DND-41 (cell line): ENCODE results near the gene IGSF21.

ENCODE experiments used
- ATAC-seq: fragments of 200-7000 bp; cut with Tn5 transposase; 3 replicates; pipeline ENCODE4 v1.9.1; 2021; ENCODE audit warnings: low read depth; ENCODE audit not compliant: insufficient read depth
- DNase-seq: peaks from one replicate; pipeline ENCODE4 v3.0.0-alpha.2; 2020
- H2AFZ ChIP-seq: 2 replicates; pipeline ENCODE4 v1.6.0; 2012; ENCODE audit warnings: low read depth, low read length
- H3K27ac ChIP-seq: 2 replicates; pipeline ENCODE4 v1.5.1; 2012; ENCODE audit warnings: low read length, inconsistent platforms
- H3K27me3 ChIP-seq: fragments of 200-600 bp; sonication (generic); 2 replicates; pipeline ENCODE4 v1.6.0; 2012; ENCODE audit warnings: low read length, mild to moderate bottlenecking, inconsistent platforms; ENCODE audit not compliant: insufficient read depth, poor library complexity
- H3K36me3 ChIP-seq: 2 replicates; pipeline ENCODE4 v1.5.1; 2012; ENCODE audit warnings: low read length, inconsistent platforms; ENCODE audit not compliant: insufficient read depth
- H3K4me1 ChIP-seq: 2 replicates; pipeline ENCODE4 v1.5.1; 2012; ENCODE audit warnings: mild to moderate bottlenecking, low read length; ENCODE audit not compliant: insufficient read depth
- H3K4me2 ChIP-seq: 2 replicates; pipeline ENCODE4 v1.6.0; 2012; ENCODE audit warnings: mild to moderate bottlenecking, moderate library complexity, low read length, inconsistent platforms; ENCODE audit not compliant: insufficient read depth
- H3K4me3 ChIP-seq, 2 experiments: fragments of 200-600 bp in 1 of 2; shearing (Covaris generic) in 1 of 2; 2 replicates each; pipeline ENCODE4 v1.5.1; 2012 to 2016; ENCODE audit warnings: inconsistent platforms in 2 of 2, low read length in 2 of 2, mild to moderate bottlenecking in 2 of 2, low read depth in 1 of 2, moderate library complexity in 1 of 2
- H3K79me2 ChIP-seq: 2 replicates; pipeline ENCODE4 v1.6.0; 2012; ENCODE audit warnings: low read length, inconsistent platforms; ENCODE audit not compliant: insufficient read depth
- H3K9ac ChIP-seq: 2 replicates; pipeline ENCODE4 v1.6.0; 2012; ENCODE audit warnings: low read depth, mild to moderate bottlenecking, inconsistent platforms, low read length, moderate library complexity
- H3K9me3 ChIP-seq: 2 replicates; pipeline ENCODE4 v1.5.1; 2012; ENCODE audit warnings: low read length, moderate library complexity, mild to moderate bottlenecking, inconsistent platforms; ENCODE audit not compliant: insufficient read depth, severe bottlenecking
- H4K20me1 ChIP-seq: 2 replicates; pipeline ENCODE4 v1.6.0; 2012; ENCODE audit warnings: low read length; ENCODE audit not compliant: insufficient read depth
- CTCF ChIP-seq: IDR thresholded peaks from 2 replicates; pipeline ENCODE4 v1.5.1; 2012; ENCODE audit warnings: borderline replicate concordance, low read length, moderate library complexity, mild to moderate bottlenecking; ENCODE audit not compliant: poor library complexity, severe bottlenecking; ENCODE audit errors: extremely low read depth
- EZH2 ChIP-seq: IDR thresholded peaks from 3 replicates; pipeline ENCODE4 v1.6.1; 2012; ENCODE audit warnings: borderline replicate concordance, low read depth, mild to moderate bottlenecking, moderate library complexity, low read length, inconsistent platforms; ENCODE audit not compliant: severe bottlenecking

The IGSF21 gene

DNA sequence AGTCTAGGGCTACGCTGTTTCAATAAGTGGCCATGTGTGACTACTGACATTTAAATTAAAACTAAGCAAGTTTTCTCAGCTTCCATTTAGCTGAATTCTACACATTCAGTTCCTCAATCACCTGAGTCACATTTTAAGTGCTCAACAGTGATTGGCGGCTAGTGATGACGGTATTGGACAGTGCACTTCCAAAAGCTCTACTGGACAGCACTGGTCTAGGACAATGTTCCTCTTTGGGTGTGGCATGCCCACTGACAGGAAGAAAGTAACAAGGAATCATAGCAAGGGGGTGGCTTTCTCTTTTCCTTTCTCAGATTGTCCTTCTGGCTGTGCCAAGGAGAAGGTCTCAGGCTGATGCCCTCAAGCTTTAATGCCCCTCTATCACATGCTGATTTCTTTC, 11.7 kb downstream of the IGSF21 start:
- Histone ChIP-seq H3K27ac (no peak overlapping the region), H3K4me2 (no peak overlapping the region), H2AFZ (no peak overlapping the region), H4K20me1 (no peaks in the 10 kb centered on the region), H3K79me2 (no peaks in the 10 kb centered on the region), H3K9ac (no peak overlapping the region), H3K4me1 (no peaks in the 10 kb centered on the region), H3K4me3 (no peak overlapping the region), H3K36me3 (no peaks in the 10 kb centered on the region), H3K9me3 (no peaks in the 10 kb centered on the region), H3K27me3 (no peaks in the 10 kb centered on the region)
- no peak for DNase-seq
- TF ChIP-seq EZH2 (no peak), CTCF (no peak)
- ATAC-seq = no peak

DNA sequence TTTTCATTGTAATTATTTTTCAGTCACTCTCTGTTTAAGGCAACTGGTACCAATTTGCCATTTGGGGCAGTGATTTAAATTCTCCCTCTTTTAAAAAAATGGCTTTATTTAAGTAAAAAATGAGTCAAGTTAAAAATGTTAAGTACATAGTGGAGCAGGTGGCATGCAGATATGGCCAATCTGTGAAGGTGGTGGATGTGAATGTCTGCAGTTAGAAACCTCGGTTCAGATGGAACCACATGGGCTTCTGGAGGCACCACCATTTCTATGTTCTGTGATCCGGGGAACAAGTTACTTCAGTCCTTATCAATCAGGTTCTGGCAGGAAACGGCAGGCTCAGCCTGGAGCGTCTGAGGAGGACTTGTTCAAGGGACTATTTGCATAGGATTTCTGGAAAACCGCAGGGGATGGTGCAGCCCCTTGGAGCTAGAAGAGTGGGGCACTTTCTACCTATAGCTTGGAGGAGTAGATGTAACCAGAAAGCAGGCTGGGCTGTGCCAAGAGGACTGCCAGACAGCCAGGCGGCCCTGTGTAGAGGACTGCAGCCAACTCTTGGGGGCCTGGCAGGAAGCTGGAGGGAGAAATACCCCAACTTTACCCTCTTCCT, 12.3 kb downstream of the IGSF21 start:
- H3K27me3 ChIP-seq = no peaks in the 10 kb centered on the region
- H3K27ac ChIP-seq = no peak overlapping the region
- no peak for ATAC-seq
- H3K9me3 ChIP-seq = no peaks in the 10 kb centered on the region
- no peaks in the 10 kb centered on the region for H3K4me1 ChIP-seq
- H3K4me2 ChIP-seq = no peak overlapping the region
- H3K79me2 ChIP-seq = no peaks in the 10 kb centered on the region
- no peak overlapping the region for H3K4me3 ChIP-seq
- H4K20me1 ChIP-seq = no peaks in the 10 kb centered on the region
- H3K36me3 ChIP-seq = no peaks in the 10 kb centered on the region
- DNase-seq = no peak
- no peak overlapping the region for H3K9ac ChIP-seq
- TF ChIP-seq CTCF (no peak), EZH2 (no peak)
- no peak overlapping the region for H2AFZ ChIP-seq

- H3K4me3 ChIP-seq = no peak overlapping the region
- no peaks in the 10 kb centered on the region for H3K36me3 ChIP-seq
- H3K4me1 ChIP-seq = no peaks in the 10 kb centered on the region
- no peak overlapping the region for H3K4me2 ChIP-seq
- no peaks in the 10 kb centered on the region for H3K79me2 ChIP-seq
- H3K9me3 ChIP-seq = no peaks in the 10 kb centered on the region
- no peak for DNase-seq
- no peak overlapping the region for H3K9ac ChIP-seq
- no peak overlapping the region for H3K27ac ChIP-seq
- no peaks in the 10 kb centered on the region for H4K20me1 ChIP-seq
- TF ChIP-seq EZH2 (no peak), CTCF (no peak)
- ATAC-seq = no peak
- no peak overlapping the region for H2AFZ ChIP-seq
- H3K27me3 ChIP-seq = no peaks in the 10 kb centered on the region
Measured at GRCh38 chr1:18120638-18121037, 13.0 kb downstream of the IGSF21 start.

- H3K9me3 ChIP-seq = no peaks in the 10 kb centered on the region
- H3K27me3 ChIP-seq = no peaks in the 10 kb centered on the region
- no peaks in the 10 kb centered on the region for H3K4me1 ChIP-seq
- H3K36me3 ChIP-seq = no peaks in the 10 kb centered on the region
- no peak overlapping the region for H3K4me2 ChIP-seq
- no peak for DNase-seq
- H3K4me3 ChIP-seq = no peak overlapping the region
- no peaks in the 10 kb centered on the region for H3K79me2 ChIP-seq
- no peaks in the 10 kb centered on the region for H4K20me1 ChIP-seq
- TF ChIP-seq EZH2 = no peak
- no peak for TF ChIP-seq CTCF
- no peak overlapping the region for H3K9ac ChIP-seq
- no peak for ATAC-seq
- no peak overlapping the region for H3K27ac ChIP-seq
- no peak overlapping the region for H2AFZ ChIP-seq
Measured at GRCh38 chr1:18121072-18121820, 13.6 kb downstream of the IGSF21 start.
